ENCODE measurements around the gene C5orf63. TPM values are rescaled to one million over a fixed set of nuclear protein-coding genes. Genes with fewer than 3 reads are reported as not detected.

C5orf63 gene
- polyA plus RNA-seq, 1 donor (not counting 4 experiments of a cell fraction or from before 2014, with no cell fraction given) = 7.2 TPM

DNA sequence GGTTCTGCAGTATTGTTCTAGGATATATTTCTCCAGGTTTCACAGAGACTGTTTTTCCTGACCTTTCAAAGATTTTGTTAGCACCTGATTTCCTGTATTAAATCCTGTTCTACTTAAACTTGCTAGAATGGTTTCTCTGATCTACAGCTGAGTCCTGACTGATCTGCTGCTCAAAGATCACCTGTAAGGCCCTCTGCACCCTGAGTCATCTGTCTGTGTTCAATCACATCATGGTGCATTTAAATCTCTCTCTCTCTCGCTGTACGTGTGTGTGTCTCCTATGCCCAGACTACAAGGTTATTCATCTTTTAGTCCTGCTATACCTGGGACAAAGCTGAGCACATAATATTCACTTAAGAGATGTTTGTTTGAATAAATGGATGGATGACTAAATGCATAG is 13.3 kb upstream of the C5orf63 start:
- H3K9ac ChIP-seq (ENCODE audit: control insufficient read depth, extremely low read depth, insufficient read depth, low read length) = no peak overlapping the region
- H4K20me1 ChIP-seq (ENCODE audit: control insufficient read depth, extremely low read depth, insufficient read depth, low read length) = no peaks in the 10 kb centered on the region
- no peak overlapping the region for H3K27ac ChIP-seq (ENCODE audit: control insufficient read depth, insufficient read depth, low read length)
- dilution Hi-C loops (cut with MboI; ENCODE audit: extremely low pct_ligation_motif_present, low sequenced_read_pairs) = no loop called here
- no peak for TF ChIP-seq CTCF (optimal IDR thresholded peaks at IDR 0.05 in 1 of 3, IDR thresholded peaks at IDR 0.05 in 1 of 3, conservative IDR thresholded peaks at IDR 0.05 in 1 of 3; ENCODE audit: extremely low read depth in 1 of 3, insufficient read depth in 2 of 3, low read length in 3 of 3)
- TF ChIP-seq EZH2 (IDR thresholded peaks at IDR 0.05; ENCODE audit: low read length) = no peak
- H3K4me1 ChIP-seq (ENCODE audit: control insufficient read depth, extremely low read depth, insufficient read depth, low read length) = peaks cover 9% of the 10 kb centered on the region
- no peaks in the 10 kb centered on the region for H3K9me3 ChIP-seq (ENCODE audit: control insufficient read depth, low read depth, low read length)
- no peaks in the 10 kb centered on the region for H3K79me2 ChIP-seq (ENCODE audit: control insufficient read depth, insufficient read depth, low read length)
- no peak for DNase-seq (ENCODE audit: low read depth, low spot score)
- no peak overlapping the region for H3K4me2 ChIP-seq (ENCODE audit: control insufficient read depth, extremely low read depth, insufficient read depth, low read depth, low read length)
- no peak for FAIRE-seq
- H3K27me3 ChIP-seq (ENCODE audit: control insufficient read depth, extremely low read depth, insufficient read depth, low read length) = no peaks in the 10 kb centered on the region
- H3K9me1 ChIP-seq (ENCODE audit: control insufficient read depth, extremely low read depth, insufficient read depth, low read length) = no peaks in the 10 kb centered on the region
- no peak overlapping the region for H3K4me3 ChIP-seq (ENCODE audit: control insufficient read depth in 2 of 3, extremely low read depth in 1 of 3, insufficient read depth in 2 of 3, low read depth in 1 of 3, low read length in 3 of 3)
- H3K36me3 ChIP-seq (ENCODE audit: control insufficient read depth in 2 of 2, extremely low read depth in 1 of 2, insufficient read depth in 2 of 2, low read length in 2 of 2) = no peaks in the 10 kb centered on the region
- H2AFZ ChIP-seq (ENCODE audit: control insufficient read depth, low read length) = no peak overlapping the region

- no peak overlapping the region for H2AFZ ChIP-seq (ENCODE audit: control insufficient read depth, low read length)
- dilution Hi-C loops (cut with MboI; ENCODE audit: extremely low pct_ligation_motif_present, low sequenced_read_pairs) = no loop called here
- H3K27ac ChIP-seq (ENCODE audit: control insufficient read depth, insufficient read depth, low read length) = no peak overlapping the region
- no peak overlapping the region for H3K4me2 ChIP-seq (ENCODE audit: control insufficient read depth, extremely low read depth, insufficient read depth, low read depth, low read length)
- H3K27me3 ChIP-seq (ENCODE audit: control insufficient read depth, extremely low read depth, insufficient read depth, low read length) = no peaks in the 10 kb centered on the region
- H3K79me2 ChIP-seq (ENCODE audit: control insufficient read depth, insufficient read depth, low read length) = no peaks in the 10 kb centered on the region
- DNase-seq (ENCODE audit: low read depth, low spot score) (no peak), FAIRE-seq (no peak)
- TF ChIP-seq CTCF (optimal IDR thresholded peaks at IDR 0.05 in 1 of 3, IDR thresholded peaks at IDR 0.05 in 1 of 3, conservative IDR thresholded peaks at IDR 0.05 in 1 of 3; ENCODE audit: extremely low read depth in 1 of 3, insufficient read depth in 2 of 3, low read length in 3 of 3) (no peak), EZH2 (IDR thresholded peaks at IDR 0.05; ENCODE audit: low read length) (no peak)
- H3K36me3 ChIP-seq (ENCODE audit: control insufficient read depth in 2 of 2, extremely low read depth in 1 of 2, insufficient read depth in 2 of 2, low read length in 2 of 2) = no peaks in the 10 kb centered on the region
- no peaks in the 10 kb centered on the region for H4K20me1 ChIP-seq (ENCODE audit: control insufficient read depth, extremely low read depth, insufficient read depth, low read length)
- peaks cover 9% of the 10 kb centered on the region for H3K4me1 ChIP-seq (ENCODE audit: control insufficient read depth, extremely low read depth, insufficient read depth, low read length)
- no peak overlapping the region for H3K4me3 ChIP-seq (ENCODE audit: control insufficient read depth in 2 of 3, extremely low read depth in 1 of 3, insufficient read depth in 2 of 3, low read depth in 1 of 3, low read length in 3 of 3)
- H3K9ac ChIP-seq (ENCODE audit: control insufficient read depth, extremely low read depth, insufficient read depth, low read length) = no peak overlapping the region
- no peaks in the 10 kb centered on the region for H3K9me1 ChIP-seq (ENCODE audit: control insufficient read depth, extremely low read depth, insufficient read depth, low read length)
- no peaks in the 10 kb centered on the region for H3K9me3 ChIP-seq (ENCODE audit: control insufficient read depth, low read depth, low read length)
These were observed 12.5 kb upstream of the C5orf63 start for GRCh38 chr5:127085796-127086195.
